SJCRH30 (cell line): ENCODE measurements around the gene ENDOG. TPM values are rescaled to one million over a fixed set of nuclear protein-coding genes. Genes with fewer than 3 reads are reported as not detected.

Experiments
- DNase-seq, 2 experiments: peaks; one replicate each; pipeline ENCODE4 v3.0.0-alpha.2; 2015 to 2020
- H3K27ac ChIP-seq: fragments of 250-450 bp; sonication (Bioruptor Pico); 2 replicates; pipeline ENCODE4 v1.5.1; 2020; ENCODE audit warnings: mild to moderate bottlenecking, moderate library complexity
- H3K27me3 ChIP-seq: fragments of 250-450 bp; sonication (Bioruptor Pico); 2 replicates; pipeline ENCODE4 v1.5.1; 2020; ENCODE audit warnings: mild to moderate bottlenecking, moderate library complexity
- H3K36me3 ChIP-seq: fragments of 250-450 bp; sonication (Bioruptor Pico); 2 replicates; pipeline ENCODE4 v1.5.1; 2020; ENCODE audit warnings: mild to moderate bottlenecking, moderate library complexity
- H3K4me1 ChIP-seq: fragments of 250-450 bp; sonication (Bioruptor Pico); 2 replicates; pipeline ENCODE4 v1.5.1; 2020; ENCODE audit warnings: mild to moderate bottlenecking, moderate library complexity
- H3K4me3 ChIP-seq: fragments of 250-450 bp; sonication (Bioruptor Pico); 2 replicates; pipeline ENCODE4 v1.5.1; 2020; ENCODE audit warnings: mild to moderate bottlenecking, moderate library complexity
- H3K9me3 ChIP-seq: fragments of 250-450 bp; sonication (Bioruptor Pico); replicated peaks from 2 replicates; pipeline ENCODE4 v1.5.1; 2020; ENCODE audit warnings: mild to moderate bottlenecking, moderate library complexity
- total RNA-seq: library from RNA; depleted of rRNA; stranded (reverse); fragments of >200 nt; shearing (Covaris generic); gene quantifications from 2 replicates; pipeline ENCODE4 v1.2.3, GENCODE V29; 2014

Gene ENDOG
- total RNA-seq, 1 experiment from 2014 or later: 14.8 TPM

DNA sequence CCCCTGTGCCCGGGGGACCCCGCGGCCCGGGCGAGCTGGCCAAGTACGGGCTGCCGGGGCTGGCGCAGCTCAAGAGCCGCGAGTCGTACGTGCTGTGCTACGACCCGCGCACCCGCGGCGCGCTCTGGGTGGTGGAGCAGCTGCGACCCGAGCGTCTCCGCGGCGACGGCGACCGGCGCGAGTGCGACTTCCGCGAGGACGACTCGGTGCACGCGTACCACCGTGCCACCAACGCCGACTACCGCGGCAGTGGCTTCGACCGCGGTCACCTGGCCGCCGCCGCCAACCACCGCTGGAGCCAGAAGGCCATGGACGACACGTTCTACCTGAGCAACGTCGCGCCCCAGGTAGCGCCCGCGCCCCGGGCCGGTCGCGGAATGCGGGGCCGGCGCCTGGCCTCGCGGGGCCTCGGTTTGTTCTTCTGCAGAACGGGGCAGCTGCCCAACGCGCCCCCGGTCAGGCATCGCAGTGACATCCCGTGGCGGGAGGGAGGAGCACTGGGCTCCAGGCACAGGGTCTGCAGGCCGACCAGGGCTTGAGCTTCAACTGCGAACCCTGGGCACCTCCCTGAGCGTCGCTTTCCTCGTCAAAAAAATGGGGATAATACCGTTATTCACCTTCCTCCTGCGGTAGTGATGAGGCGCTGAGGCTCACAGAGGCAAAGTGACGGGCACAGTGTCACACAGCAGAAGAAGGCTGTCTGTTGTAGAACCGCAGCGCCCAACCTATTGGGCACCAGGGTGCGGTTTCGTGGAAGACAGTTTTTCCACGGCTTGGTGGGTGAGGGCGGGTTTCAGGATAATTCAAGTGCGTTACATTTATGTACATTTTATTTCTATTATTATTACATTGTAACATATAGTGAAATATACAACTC lies 777 bp downstream of the ENDOG start:
- no peak overlapping the region; the same call in 1 of the 2 replicates for H3K27ac ChIP-seq

GRCh38 chr9:128819716-128820664 lies 1.7 kb downstream of the ENDOG start:
- Histone ChIP-seq H3K9me3 (no peaks in the 10 kb centered on the region), H3K4me3 (no peak overlapping the region), H3K36me3 (peaks cover 29% of the 10 kb centered on the region), H3K4me1 (0 out of 2 replicates have a peak, but pooled peaks cover 4% of the 10 kb centered on the region), H3K27ac (no peak overlapping the region), H3K27me3 (no peaks in the 10 kb centered on the region)
- DNase-seq: no peak

More for the DNA sequence above, 777 bp downstream of the ENDOG start:
- H3K4me1 ChIP-seq: 0 out of 2 replicates have a peak, but pooled peaks cover 4% of the 10 kb centered on the region
- peak; percentile 61 to 67 for DNase-seq
- peaks cover 21% of the 10 kb centered on the region for H3K36me3 ChIP-seq
- no peaks in the 10 kb centered on the region for H3K27me3 ChIP-seq
- no peaks in the 10 kb centered on the region for H3K9me3 ChIP-seq
- H3K4me3 ChIP-seq: peak overlapping the region; percentile 69

DNA sequence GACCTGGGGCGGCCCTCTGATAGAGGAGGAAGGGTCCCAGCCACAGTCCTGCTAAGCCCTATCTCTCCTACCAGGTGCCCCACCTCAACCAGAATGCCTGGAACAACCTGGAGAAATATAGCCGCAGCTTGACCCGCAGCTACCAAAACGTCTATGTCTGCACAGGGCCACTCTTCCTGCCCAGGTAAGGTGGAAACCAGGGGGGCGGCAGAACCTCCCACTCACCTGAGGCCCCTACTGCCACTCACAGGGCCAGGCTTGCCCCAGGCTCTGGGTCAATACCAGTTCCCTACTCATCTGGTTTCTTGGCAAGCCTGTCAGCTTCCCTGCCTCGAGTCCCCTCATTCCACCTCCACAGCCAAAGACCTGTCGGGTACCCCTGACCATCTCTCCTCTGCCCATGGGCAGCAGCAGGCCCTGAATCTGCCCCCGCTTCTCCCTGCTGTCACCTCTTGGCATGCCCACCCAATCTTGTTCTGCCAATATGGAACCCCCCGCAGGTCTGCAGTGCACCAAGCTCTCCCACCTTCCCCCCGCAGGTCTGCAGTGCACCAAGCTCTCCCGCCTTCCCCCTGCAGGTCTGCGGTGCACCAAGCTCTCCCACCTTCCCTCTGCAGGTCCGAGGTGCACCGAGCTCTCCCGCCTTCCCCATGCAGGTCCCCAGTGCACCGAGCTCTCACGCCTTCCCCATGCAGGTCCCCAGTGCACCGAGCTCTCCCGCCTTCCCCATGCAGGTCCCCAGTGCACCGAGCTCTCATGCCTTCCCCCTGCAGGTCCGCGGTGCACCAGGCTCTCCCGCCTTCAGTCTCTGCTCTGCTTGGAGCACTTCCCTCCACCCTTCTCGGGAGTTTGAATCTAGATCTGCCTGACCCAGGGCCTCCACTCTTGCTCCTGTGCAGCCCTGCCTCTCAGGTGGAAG lies 2.6 kb downstream of the ENDOG start:
- peaks cover 36% of the 10 kb centered on the region for H3K36me3 ChIP-seq
- H3K27ac ChIP-seq: no peak overlapping the region
- H3K4me1 ChIP-seq: 0 out of 2 replicates have a peak, but pooled peaks cover 4% of the 10 kb centered on the region
- no peak overlapping the region for H3K4me3 ChIP-seq
- no peaks in the 10 kb centered on the region for H3K9me3 ChIP-seq
- no peaks in the 10 kb centered on the region for H3K27me3 ChIP-seq
- no peak for DNase-seq

DNA sequence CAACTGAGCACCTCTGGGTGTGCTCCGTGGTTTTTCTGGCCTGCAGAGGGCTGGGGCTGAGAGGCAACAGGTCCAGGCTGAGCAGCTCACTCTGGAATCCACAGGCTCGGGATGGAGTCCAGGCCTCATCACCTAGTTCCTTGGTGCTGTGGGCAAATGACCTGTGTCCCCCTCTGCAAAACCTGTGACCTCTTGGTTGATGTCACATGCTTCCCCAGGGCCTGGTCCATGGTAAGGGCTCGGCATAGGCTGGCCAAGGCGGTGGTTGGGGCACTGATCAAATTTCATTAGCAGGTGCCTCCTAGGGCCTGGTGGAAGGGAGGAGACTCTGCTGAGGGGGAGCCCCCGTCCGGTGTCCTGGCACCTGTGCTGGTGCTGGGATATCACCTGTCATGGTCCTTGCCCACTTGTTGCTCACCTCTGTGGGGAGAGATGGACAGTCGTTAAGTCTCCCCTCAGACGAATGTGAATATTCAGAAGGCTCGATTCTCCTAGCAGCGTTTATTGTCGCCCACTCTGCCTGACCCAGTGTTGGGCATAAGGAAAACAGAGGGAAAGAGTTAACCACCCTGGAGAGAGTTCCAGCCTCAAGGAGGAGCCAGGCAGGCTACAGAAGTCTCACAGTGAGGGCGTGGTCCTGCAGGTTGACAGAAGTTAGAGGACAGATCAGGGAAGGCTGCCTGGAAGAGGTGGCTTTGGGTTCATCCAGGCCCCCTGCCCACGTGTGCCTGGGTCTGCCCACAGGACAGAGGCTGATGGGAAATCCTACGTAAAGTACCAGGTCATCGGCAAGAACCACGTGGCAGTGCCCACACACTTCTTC lies 3.5 kb downstream of the ENDOG start:
- DNase-seq: no peak
- Histone ChIP-seq H3K27me3 (no peaks in the 10 kb centered on the region), H3K9me3 (no peaks in the 10 kb centered on the region), H3K27ac (no peak overlapping the region), H3K4me3 (no peak overlapping the region), H3K36me3 (peaks cover 43% of the 10 kb centered on the region), H3K4me1 (0 out of 2 replicates have a peak, but pooled peaks cover 4% of the 10 kb centered on the region)

DNA sequence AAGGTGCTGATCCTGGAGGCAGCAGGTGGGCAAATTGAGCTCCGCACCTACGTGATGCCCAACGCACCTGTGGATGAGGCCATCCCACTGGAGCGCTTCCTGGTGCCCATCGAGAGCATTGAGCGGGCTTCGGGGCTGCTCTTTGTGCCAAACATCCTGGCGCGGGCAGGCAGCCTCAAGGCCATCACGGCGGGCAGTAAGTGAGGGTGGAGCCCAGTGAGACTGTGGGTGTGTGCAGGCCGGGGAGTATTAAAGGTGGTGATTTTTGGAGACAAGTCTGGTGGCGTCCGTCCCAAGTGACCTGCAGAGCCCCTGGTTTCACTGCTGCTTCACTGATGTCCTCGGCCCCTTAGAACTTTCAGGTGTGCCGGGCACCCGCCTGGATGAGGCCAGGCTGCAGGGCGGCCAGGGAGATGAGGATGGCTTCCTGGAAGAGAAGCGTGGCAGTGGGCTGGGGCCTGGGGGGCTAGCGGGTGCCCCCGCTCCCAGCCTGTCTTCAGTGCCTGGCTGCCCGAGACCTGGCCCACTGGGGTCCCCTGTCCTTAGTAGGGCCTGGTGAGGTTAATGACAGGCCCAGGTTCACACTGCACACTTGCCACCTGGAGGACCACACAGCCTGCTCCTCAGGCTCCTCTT lies 4.2 kb downstream of the ENDOG start:
- H3K27me3 ChIP-seq: no peaks in the 10 kb centered on the region
- no peak for DNase-seq
- H3K36me3 ChIP-seq: peaks cover 50% of the 10 kb centered on the region
- no peak overlapping the region for H3K27ac ChIP-seq
- 0 out of 2 replicates have a peak, but pooled peaks cover 4% of the 10 kb centered on the region for H3K4me1 ChIP-seq
- no peaks in the 10 kb centered on the region for H3K9me3 ChIP-seq
- no peak overlapping the region for H3K4me3 ChIP-seq

DNA sequence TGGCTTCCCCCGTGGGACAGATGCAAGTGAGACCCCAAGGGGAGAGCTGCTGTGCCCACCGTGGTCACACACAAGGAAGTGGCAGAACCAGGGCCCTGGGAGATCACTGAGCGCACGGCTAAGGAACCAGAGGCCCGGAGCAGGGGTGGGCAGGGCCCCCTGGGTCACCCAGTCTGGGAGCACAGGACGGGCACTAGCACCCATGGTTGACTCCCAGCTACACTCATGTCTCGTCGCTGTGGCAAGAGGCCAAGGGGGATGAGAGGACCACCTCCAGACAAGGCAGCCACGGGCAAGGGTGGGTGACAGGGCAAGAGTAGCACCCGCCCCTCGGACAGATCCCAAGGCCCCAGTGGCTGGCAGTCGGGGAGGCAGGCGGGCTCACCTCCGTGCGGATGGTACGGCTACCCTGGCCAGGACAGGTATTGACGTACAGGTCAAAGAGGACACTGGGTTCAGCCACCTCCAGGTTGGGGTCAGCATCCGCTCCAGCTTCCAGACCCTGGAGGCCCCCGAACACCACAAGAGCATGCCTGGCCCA lies 5.1 kb downstream of the ENDOG start:
- Histone ChIP-seq H3K27ac (no peak overlapping the region), H3K4me1 (0 out of 2 replicates have a peak, but pooled peaks cover 4% of the 10 kb centered on the region), H3K4me3 (no peak overlapping the region), H3K9me3 (no peaks in the 10 kb centered on the region), H3K27me3 (no peaks in the 10 kb centered on the region), H3K36me3 (peaks cover 55% of the 10 kb centered on the region)
- no peak for DNase-seq

GRCh38 chr9:128823903-128824406 lies 5.7 kb downstream of the ENDOG start:
- H3K27ac ChIP-seq: no peak overlapping the region
- H3K36me3 ChIP-seq: peaks cover 55% of the 10 kb centered on the region
- 0 out of 2 replicates have a peak, but pooled peaks cover 4% of the 10 kb centered on the region for H3K4me1 ChIP-seq
- no peak overlapping the region for H3K4me3 ChIP-seq
- no peaks in the 10 kb centered on the region for H3K27me3 ChIP-seq
- DNase-seq: no peak
- no peaks in the 10 kb centered on the region for H3K9me3 ChIP-seq

DNA sequence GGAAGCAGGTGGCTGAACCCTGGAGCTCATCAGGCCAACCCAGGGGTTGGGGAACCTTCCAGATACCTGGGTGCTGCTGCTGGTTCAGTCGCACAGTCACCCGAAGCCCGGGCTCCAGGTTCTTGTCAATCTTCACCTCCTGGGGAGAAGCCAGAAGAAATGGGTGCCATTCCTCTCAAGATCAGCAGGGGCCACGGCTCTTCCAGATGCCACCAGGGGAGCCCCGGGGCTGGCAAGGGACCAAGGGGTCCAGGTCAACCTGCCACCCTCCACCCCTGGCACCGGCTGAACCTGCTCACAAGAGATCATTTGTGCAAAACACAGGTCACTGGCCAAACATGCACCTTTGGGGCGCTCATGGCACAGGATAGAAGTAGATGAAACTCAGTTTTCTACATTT lies 6.6 kb downstream of the ENDOG start:
- DNase-seq: no peak
- no peak overlapping the region for H3K27ac ChIP-seq
- no peaks in the 10 kb centered on the region for H3K9me3 ChIP-seq
- H3K4me1 ChIP-seq: no peaks in the 10 kb centered on the region
- no peaks in the 10 kb centered on the region for H3K27me3 ChIP-seq
- H3K36me3 ChIP-seq: peaks cover 55% of the 10 kb centered on the region
- H3K4me3 ChIP-seq: no peak overlapping the region

- no peak for DNase-seq
- Histone ChIP-seq H3K4me3 (no peak overlapping the region), H3K27ac (no peak overlapping the region), H3K9me3 (no peaks in the 10 kb centered on the region), H3K4me1 (no peaks in the 10 kb centered on the region), H3K36me3 (peaks cover 55% of the 10 kb centered on the region), H3K27me3 (no peaks in the 10 kb centered on the region)
Measured at GRCh38 chr9:128825923-128826700, 7.8 kb downstream of the ENDOG start.

- no peak overlapping the region for H3K27ac ChIP-seq
- no peak overlapping the region for H3K4me3 ChIP-seq
Measured at GRCh38 chr9:128828267-128828666, 10.0 kb downstream of the ENDOG start.

DNA sequence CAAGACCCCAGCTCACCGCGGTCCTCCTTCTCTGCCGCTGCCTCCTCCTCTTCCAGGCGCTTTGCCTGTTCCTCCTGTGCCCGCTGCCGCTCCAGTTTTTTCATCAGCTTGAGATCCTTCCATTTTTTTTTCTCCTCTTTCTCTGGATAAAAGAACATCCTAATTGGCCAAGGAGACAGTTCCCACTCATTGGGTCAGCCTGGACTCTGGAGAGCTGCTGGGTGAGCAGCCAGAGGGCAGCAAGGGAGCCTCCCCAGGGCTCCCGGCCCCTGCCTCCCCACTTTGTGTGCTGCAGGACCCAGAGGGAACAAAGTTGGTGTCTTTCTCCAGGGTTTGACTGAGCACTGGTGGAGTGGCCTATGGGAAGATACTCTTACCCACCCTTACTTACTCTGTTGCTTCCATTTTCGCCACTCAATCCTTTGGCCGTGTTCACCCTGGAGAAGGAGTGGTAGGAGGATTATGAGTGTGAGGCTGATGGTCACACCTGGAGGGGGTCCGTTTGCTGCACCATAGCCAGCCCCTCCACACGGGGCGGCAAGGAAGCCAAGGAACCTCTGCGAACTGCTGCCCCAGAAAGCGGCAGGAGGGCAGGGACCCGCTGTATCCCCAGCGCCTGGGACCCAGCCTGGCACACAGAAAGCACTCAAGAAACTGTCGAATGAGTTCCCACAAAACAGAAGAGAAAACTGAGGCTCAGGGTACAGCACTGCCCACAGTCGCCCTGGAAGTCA lies 10.6 kb downstream of the ENDOG start:
- no peak for DNase-seq
- peaks cover 35% of the 10 kb centered on the region for H3K36me3 ChIP-seq
- H3K27me3 ChIP-seq: no peaks in the 10 kb centered on the region
- peak overlapping the region; percentile 77 for H3K4me3 ChIP-seq
- H3K4me1 ChIP-seq: no peaks in the 10 kb centered on the region
- H3K27ac ChIP-seq: peak overlapping the region; percentile 47
- no peaks in the 10 kb centered on the region for H3K9me3 ChIP-seq

More at GRCh38 chr9:128828267-128828666, 10.0 kb downstream of the ENDOG start:
- Histone ChIP-seq H3K9me3 (no peaks in the 10 kb centered on the region), H3K36me3 (peaks cover 39% of the 10 kb centered on the region), H3K27me3 (no peaks in the 10 kb centered on the region), H3K4me1 (no peaks in the 10 kb centered on the region)
- DNase-seq: no peak
